ENCODE results near the gene DEF6.
"Not testable (repeated sequence)": the region's sequence is repeated elsewhere in the genome, so short reads cannot be mapped to it uniquely, and the experiment has no call there.

The DEF6 gene

DNA sequence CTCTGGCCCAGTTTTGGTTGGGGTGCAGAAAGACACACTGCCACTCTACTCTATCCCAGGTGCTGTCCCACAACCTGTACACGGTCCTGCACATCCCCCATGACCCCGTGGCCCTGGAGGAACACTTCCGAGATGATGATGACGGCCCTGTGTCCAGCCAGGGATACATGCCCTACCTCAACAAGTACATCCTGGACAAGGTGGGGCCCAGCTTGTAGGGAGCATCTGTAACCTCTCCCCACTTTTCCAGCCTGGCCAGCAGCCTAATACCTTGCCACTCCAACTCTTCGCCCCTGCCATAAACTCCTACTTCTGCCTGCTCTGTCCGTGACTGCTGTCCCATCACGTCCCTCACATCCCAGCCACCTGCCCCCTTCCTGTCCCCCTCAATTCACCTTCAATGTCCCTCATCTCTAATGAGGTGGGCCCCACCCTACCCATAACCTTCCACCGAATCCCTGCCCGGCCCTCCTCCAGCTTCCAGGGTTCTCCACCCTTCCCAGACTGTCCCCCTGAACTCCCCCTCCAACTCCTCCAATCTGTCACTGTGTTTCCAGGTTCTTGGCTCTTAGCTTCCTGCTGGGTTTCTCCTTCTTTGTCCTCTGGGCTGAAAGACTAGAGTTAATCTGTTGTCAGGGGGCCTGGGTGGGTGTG is 12.1 kb downstream of the DEF6 start:
- DNase-seq (ENCODE audit: low read depth in 2 of 2), result no peak

DNA sequence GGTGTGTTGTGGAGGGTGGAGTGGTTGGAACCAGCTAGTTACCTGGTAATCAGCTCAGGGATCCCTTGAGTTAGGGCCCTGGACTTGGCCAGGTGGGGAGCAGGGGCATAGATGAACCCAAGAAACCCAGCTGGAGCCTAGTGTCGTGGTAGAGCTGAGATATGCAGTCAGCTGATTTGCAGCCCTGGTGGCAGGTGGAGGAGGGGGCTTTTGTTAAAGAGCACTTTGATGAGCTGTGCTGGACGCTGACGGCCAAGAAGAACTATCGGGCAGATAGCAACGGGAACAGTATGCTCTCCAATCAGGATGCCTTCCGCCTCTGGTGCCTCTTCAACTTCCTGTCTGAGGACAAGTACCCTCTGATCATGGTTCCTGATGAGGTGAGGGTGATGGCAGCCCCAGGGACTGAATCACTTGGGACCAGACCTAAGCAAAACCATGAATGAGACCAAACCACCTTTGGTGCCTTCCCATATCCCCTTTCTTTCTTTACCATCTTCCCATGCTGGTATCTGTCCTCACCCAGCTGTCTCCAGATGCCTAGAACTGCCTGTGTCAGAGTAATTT is 12.7 kb downstream of the DEF6 start:
- no peak for DNase-seq (ENCODE audit: low read depth in 2 of 2)

DNA sequence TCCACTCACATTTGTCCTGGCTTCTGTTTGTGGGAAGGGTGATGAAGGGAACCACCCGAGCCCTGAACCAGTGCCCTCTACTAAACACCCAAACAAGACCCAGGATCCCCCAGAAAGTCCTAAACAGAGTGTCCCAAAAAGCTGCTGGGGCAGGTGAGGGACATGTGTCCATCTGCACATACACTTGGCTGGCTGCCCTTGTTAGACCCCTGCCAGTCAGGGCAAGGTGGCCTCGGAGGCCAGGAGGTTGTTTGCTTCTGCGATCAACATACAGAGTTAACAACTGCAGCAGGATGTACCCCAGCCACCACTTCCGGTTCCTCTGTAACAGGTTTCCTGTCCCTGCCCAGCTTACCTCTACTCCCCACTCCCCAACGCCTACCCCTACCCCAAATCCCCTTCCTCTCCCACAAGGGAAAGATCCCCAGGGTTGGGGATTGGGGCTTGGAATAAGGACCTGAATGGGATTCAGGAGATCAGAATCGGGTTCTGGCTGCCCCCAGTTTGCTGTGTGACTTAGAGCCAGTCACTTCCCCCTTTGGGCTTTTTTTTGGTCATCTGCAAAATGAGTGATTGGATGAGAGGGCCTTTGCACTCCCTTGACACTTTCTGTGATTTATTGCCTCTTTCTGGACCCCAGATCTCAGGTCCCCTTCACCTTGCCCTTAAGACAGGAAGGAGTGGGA is 13.9 kb downstream of the DEF6 start:
- DNase-seq (ENCODE audit: low read depth in 2 of 2), result no peak

DNA sequence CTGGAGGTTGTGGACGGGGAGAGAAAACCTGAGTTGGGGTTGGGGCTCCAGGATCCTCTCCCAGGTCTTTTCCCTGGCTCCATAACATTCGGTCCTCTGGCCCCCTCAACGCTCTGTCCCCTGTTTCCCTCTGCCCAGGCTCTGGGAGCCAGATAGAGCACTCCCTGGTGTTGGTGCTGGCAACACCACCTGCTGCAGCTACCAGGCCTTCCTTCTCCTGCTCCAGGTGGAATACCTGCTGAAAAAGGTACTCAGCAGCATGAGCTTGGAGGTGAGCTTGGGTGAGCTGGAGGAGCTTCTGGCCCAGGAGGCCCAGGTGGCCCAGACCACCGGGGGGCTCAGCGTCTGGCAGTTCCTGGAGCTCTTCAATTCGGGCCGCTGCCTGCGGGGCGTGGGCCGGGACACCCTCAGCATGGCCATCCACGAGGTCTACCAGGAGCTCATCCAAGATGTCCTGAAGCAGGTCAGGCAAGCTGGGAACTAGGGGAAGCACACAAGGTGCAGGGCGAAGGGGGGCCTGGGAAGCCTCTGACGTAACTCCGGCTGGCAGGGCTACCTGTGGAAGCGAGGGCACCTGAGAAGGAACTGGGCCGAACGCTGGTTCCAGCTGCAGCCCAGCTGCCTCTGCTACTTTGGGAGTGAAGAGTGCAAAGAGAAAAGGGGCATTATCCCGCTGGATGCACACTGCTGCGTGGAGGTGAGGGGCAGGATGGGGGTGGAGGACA is 14.6 kb downstream of the DEF6 start:
- no peak for DNase-seq (ENCODE audit: low read depth in 2 of 2)

DNA sequence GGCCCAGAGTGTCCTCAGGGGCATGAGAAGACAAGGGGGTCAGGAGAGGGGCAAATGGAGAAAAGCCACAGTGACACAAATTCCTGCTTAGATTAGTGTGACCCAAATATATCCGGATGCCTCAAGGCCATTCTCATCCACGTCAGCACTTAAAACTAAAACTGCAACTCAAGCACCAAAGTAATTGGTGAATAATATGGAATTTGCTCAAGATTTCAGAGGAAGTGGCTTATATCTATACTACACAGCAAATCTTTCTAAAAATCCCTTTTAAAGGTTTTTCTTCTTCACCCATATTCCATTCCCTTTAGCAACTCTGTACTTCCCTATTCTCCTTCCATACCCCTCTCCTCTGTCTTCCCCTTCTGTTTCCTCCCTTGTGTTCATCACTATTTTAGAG is 15.2 kb downstream of the DEF6 start:
- no peak for DNase-seq (ENCODE audit: low read depth in 2 of 2)

DNA sequence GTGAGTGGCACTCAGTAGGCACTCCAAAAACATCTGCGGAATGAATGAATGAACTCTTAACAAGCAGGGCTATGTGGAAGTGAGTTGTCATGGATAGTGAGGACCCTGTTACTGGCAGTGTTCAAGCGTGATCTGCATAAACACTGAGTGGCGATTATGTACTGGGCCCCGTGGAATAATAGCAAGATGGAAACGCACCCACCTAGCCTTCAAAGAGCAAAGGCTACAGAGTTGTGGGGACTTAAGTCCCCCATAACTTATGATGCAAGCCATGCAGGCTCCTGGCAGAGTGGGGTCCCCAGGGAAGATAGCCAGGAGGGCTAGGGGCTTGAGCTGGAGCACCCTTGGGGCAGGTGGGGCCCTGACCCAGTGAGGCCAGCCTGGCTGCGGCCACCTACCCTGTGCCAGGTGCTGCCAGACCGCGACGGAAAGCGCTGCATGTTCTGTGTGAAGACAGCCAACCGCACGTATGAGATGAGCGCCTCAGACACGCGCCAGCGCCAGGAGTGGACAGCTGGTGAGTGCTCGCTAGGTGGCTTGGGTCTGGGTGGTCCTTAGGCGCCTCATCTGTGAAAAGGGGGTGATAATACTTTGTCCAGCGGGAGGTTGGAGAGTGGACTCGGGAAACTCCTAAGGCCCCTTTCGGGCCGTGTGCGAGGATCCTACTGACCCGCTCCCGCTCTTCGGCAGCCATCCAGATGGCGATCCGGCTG is 20.0 kb downstream of the DEF6 start:
- no peak for DNase-seq (ENCODE audit: low read depth in 2 of 2)

DNA sequence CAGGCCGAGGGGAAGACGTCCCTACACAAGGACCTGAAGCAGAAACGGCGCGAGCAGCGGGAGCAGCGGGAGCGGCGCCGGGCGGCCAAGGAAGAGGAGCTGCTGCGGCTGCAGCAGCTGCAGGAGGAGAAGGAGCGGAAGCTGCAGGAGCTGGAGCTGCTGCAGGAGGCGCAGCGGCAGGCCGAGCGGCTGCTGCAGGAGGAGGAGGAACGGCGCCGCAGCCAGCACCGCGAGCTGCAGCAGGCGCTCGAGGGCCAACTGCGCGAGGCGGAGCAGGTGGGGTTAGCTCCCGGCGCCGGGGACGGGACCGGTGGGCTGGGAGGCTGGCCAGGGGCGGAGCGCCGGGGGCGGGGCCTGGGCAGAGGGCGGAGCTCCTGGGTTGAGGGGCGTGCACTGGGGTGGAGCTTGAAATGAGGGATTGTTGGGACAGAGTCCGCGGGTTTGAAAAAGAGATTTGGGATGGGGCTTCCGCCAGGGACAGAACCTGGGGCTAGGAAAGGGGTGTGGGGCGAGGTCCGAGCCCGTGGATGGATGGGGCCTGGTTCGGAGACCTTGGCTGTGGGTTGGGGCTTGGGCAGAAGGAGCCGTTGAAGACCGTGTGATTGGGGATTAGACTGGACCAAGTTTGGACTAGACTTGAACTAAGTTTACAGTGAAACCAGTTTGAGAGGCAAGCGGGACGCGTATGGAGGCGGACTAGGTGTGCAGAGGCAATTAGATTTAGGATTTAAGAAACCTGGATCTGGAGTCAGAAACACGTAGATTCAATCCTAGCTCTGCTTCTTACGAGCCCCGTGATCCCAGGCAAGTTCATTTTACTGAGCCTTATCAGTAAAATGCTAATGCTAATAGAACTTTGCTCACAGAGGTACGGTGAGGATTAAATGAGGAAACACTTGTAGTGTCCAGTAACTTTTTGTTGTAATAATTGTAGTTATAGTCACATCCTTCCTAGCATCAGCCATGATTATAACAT is 20.9 kb downstream of the DEF6 start:
- DNase-seq (ENCODE audit: low read depth in 2 of 2), result no peak

DNA sequence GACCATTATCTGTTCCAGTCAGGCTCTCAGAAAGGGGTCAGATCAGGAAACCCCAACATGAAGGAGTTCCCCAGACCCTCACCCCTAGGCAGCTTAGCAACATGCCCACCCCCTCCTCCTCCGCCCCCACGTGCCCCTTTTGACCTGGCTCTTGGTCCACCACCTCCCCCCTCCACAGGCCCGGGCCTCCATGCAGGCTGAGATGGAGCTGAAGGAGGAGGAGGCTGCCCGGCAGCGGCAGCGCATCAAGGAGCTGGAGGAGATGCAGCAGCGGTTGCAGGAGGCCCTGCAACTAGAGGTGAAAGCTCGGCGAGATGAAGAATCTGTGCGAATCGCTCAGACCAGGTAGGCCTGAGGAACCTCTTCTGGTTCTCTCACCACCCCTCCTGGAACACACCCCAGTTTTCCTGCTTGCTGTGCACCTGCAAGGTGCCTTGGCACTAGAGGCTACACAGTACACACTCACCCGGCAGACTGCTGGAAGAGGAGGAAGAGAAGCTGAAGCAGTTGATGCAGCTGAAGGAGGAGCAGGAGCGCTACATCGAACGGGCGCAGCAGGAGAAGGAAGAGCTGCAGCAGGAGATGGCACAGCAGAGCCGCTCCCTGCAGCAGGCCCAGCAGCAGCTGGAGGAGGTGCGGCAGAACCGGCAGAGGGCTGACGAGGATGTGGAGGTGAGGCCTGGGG is 21.9 kb downstream of the DEF6 start:
- DNase-seq (ENCODE audit: low read depth in 2 of 2), result no peak

DNA sequence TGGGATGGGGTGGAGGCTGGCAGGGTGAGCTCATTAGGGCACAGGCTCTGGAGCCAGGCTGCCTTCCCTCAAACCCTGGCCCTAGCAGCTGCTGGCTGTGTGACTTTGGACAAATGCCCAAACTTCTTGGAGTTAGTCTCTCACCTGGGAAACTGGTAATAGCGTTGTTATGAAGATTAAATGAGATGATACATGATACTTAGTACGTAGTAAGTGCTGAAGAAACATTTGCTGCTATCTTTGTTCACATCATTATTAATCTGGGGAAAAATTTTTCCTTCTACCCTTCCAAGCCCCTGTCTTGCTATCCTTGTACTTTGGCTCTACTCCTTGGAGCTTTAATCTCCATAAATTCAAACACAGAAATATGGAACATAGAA is 22.4 kb downstream of the DEF6 start:
- no peak for DNase-seq (ENCODE audit: low read depth in 2 of 2)

DNA sequence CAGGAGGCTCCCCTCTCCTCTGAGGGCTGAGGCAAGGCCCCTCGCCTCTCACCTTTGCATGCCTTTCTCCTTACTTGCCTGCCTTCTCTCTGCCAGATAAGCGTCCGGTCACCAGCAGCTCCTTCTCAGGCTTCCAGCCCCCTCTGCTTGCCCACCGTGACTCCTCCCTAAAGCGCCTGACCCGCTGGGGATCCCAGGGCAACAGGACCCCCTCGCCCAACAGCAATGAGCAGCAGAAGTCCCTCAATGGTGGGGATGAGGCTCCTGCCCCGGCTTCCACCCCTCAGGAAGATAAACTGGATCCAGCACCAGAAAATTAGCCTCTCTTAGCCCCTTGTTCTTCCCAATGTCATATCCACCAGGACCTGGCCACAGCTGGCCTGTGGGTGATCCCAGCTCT is 23.5 kb downstream of the DEF6 start:
- no peak for DNase-seq (ENCODE audit: low read depth in 2 of 2)

DNA sequence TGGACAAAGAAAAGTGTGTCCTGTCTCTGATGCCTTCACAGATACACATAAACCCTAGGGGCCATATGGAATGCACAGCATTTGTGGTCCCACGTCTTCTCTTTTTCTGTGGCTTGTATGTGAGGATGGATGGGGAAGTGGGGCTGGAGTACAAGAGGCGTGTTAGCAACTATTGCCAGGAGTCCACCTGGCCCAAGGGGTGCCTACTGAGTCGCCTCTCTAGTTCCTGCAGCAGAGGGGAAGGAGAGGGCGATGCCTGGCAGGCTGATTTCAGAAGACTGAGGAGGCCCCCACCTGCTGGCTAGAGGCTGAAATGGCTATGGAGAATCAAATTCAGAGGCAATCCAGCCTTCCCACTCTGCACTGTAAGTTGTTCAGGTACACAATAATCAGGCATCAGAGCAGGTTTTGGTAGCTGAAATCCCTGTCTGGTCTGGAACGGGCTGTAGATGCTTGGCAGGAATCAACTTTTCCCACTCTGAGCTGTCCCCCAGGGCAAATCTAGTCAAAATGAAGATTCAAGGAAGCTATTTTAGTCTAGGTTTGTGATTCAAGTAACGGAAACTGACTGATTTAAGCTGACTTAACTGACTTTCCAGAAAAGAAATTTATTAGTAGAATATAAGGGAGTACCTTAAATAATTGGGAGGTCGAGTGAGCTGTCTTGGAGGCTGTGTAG is 29.9 kb downstream of the DEF6 start:
- peak; percentile 43 to 58 for DNase-seq (ENCODE audit: low read depth in 2 of 2)

DNA sequence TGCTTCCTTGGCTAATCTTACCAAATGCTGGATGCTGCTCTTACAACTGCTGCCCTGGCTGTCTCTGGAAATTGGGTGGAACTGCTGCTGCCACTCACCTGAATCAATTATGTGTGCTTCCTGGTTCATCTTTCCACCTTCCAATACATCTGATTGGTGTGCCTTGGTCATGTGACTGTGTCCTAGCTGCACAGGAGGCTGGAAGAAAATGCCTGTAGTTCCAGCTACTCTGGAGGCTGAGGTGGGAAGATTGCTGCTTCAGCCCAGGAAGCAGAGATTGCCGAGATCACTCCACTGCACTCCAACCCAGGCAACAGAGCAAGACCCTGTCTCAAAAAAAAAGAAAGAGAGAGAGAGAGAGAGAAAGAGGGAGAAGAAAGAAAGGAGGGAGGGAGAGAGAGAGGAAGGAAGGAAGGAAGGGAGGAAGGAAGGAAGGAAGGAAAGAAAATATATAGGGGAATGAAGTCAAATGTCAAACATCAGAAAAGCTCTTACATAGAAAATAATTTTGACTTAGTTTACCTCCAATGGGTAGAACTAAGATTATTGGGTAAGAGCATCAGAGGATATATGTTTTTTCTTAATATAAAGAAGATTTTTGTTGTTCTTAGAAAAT is 30.6 kb downstream of the DEF6 start:
- DNase-seq (ENCODE audit: low read depth in 2 of 2), result no peak

DNA sequence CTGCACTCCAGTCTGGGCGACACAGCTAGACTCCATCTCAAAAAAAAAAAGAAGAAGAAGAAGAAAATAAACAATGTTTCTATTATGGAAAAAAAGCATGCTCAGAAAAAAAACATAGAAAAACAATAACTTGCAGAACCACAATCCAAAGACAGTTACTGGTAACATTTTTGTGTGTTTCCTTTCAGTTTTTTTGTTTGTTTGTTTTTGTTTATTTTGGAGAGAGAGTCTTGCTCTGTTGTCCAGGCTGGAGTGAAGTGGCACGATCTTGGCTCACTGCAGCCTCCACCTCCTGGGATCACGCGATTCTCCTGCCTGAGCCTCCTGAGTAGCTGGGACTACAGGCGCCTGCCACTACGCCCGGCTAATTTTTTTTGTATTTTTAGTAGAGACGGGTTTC is 31.3 kb downstream of the DEF6 start:
- DNase-seq (ENCODE audit: low read depth in 2 of 2), result not testable (repeated sequence)

DNA sequence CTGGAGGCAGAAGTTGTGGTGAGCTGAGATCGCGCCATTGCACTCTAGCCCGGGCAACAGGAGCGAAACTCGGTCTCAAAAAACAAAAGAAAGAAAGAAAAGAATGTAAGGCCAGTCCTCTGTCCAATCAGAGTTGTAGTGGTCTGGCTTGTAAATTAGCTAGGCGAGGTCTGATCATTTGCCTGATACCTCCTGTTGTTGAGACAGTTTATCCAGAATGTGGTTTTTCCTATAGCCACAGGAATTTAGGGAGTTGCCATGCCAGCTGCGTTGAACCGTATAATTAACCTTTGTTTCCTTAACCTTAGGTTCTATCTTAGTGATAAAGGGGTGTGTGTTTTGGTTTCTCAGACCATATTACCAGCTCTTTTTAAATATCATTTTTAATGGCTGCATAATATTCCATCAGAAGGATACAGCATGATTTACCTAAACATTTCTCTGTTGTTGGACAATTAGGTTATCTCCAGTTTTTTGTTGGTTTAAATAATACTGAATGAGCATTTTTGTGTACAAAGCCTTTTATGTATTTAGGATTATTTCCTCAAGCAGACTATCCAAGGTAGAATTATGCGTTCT is 33.0 kb downstream of the DEF6 start:
- no peak for DNase-seq (ENCODE audit: low read depth in 2 of 2)

DNA sequence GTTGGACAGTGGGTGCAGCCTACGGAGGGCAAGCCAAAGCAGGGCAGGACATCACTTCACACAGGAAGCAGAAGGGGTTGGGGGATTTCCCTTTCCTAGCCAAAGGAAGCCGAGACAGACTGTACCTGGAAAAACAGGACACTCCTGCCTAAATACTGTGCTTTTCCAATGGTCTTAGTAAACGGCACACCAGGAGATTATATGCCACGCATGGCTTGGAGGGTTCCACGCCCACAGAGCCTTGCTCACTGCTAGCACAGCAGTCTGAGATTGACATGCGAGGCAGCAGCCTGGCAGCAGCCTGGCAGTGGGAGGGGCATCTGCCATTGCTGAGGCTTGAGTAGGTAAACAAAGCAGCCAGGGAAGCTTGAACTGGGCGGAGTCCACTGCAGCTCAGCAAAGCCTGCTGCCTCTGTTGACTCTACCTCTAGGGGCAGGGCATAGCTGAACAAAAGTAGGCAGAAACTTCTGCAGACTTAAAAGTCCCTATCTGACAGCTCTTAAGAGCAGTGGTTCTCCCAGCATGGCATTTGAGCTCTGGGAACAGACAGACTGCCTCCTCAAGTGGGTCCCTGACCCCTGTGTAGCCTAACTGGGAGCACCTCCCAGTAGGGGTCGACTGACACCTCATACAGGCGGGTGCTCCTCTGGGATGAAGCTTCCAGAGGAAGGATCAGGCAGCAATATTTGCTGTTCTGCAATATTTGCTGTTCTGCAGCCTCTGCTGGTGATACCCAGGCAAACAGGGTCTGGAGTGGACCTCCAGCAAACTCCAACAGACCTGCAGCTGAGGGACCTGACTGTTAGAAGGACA is 34.7 kb downstream of the DEF6 start:
- peak; percentile 35 to 45 for DNase-seq (ENCODE audit: low read depth in 2 of 2)

DNA sequence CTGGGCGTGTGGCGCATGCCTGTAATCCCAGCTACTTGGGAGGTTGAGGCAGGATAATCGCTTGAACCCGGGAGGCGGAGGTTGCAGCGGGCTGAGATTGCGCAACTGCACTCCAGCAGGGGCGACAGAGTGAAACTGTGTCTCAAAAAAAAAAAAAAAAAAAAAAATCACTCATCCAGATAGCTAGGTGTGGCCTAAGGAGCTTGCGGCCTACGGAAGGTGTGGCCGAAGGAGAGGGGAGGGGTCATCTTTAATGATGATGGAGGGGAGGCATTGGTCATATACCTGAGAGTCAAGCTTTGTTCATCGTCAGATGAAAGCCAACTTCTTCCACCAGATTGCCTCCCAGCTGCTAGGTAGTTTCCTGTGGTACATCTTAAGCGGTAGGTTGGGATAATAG is 43.9 kb downstream of the DEF6 start:
- no peak for DNase-seq (ENCODE audit: low read depth in 2 of 2)

DNA sequence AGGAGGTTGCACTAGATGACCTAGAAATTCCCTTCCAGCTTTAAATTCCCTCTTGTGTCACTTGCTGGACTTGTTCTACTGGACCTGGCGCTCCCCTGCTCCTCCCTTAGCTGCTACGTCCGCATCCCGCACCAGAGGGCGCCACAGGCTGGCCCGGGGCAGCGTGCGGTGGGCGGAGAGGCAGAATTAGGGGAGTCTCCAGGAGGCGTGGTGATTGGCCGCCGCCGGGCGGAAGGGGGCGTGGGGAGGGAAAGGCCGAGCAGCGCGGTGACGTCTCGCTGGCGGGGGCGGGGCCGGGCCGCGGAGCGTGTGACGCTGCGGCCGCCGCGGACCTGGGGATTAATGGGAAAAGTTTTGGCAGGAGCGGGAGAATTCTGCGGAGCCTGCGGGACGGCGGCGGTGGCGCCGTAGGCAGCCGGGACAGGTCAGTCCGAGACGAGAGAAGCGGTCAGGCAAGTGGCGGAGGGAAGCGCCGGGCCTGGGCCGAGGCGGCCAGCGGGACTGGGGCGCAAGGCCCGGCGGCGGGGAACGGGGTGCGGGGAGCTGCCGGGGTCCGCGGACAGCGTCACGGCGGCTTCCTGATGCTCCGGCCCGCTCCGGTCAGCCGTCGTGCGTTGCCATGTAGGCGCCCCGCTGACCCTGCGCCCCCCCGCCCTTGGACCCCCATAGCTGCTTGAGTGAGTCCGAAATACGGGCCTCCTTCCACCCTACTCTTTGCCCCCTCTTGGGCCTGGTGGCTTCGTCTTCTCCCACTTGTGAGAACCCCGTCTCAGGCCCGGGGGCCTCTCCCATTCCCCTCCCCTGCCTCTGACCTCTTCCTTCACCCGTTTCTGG is 44.9 kb downstream of the DEF6 start, which contains the start of gene PPARD:
TSS of gene PPARD (plus strand) at position 301 of the 834 bp plus-strand sequence. CDS start 68,530 bp downstream, outside the sequence.
- peak; percentile 94 to 95 for DNase-seq (ENCODE audit: low read depth in 2 of 2)

Measured in stimulated activated CD8-positive, alpha-beta memory T cell treated with anti-CD3 and anti-CD28 coated beads, Interleukin-2, amount 100 ng/mL, for 1 hour (primary cell).